HepG2 (cell line): ENCODE results near the gene LAG3. TPM values are rescaled to one million over a fixed set of nuclear protein-coding genes. Genes with fewer than 3 reads are reported as not detected.

ENCODE experiments used
- BCLAF1 ChIP-seq: fragments of 450-650 bp; IDR thresholded peaks from 2 replicates; pipeline ENCODE4 v1.6.1; 2017; ENCODE audit warnings: mild to moderate bottlenecking
- FOXA1 ChIP-seq, 2 experiments: fragments of 450-650 bp in 1 of 2; sonication (generic) in 1 of 2; formaldehyde crosslinking in 1 of 2; IDR thresholded peaks; 2 replicates each; pipeline versions ENCODE4 v1.4.0 to v1.6.1; 2016 to 2020; ENCODE audit warnings: missing genetic modification reagents in 1 of 2
- GABPA ChIP-seq, 2 experiments: IDR thresholded peaks; 2 replicates each; pipeline ENCODE4 v1.6.1; 2011 to 2016; ENCODE audit warnings: low read depth in 2 of 2, low read length in 1 of 2, missing biosample characterization in 1 of 2, missing genetic modification characterization in 1 of 2
- GATA4 ChIP-seq: sonication (generic); IDR thresholded peaks from 2 replicates; pipeline ENCODE4 v1.6.1; 2016; ENCODE audit warnings: antibody characterized with exemption, low read depth, borderline replicate concordance
- IKZF5 ChIP-seq: IDR thresholded peaks from 2 replicates; pipeline ENCODE4 v1.6.1; 2018; ENCODE audit warnings: missing genetic modification reagents, mild to moderate bottlenecking, missing compliant biosample characterization
- ISL2 ChIP-seq: sonication (generic); formaldehyde crosslinking; IDR thresholded peaks from 2 replicates; pipeline ENCODE4 v1.5.0; 2020; ENCODE audit warnings: missing genetic modification reagents
- NCOA5 ChIP-seq: sonication (generic); formaldehyde crosslinking; IDR thresholded peaks from 2 replicates; pipeline ENCODE4 v1.4.0; 2020; ENCODE audit warnings: missing genetic modification reagents
- NR2F1 ChIP-seq, 2 experiments: fragments of 450-650 bp in 1 of 2; formaldehyde crosslinking in 1 of 2; IDR thresholded peaks; 2 replicates each; pipeline versions ENCODE4 v1.5.0 to v1.6.1; 2016 to 2020; ENCODE audit warnings: mild to moderate bottlenecking in 1 of 2, missing compliant biosample characterization in 1 of 2, missing genetic modification reagents in 1 of 2, moderate library complexity in 1 of 2
- SIX4 ChIP-seq: sonication (generic); formaldehyde crosslinking; IDR thresholded peaks from 2 replicates; pipeline ENCODE4 v1.4.0; 2020; ENCODE audit warnings: missing genetic modification reagents
- TARDBP ChIP-seq: sonication (generic); formaldehyde crosslinking; IDR thresholded peaks from 2 replicates; pipeline ENCODE4 v1.8.0; 2022; ENCODE audit warnings: mild to moderate bottlenecking, missing genetic modification reagents
- THRA ChIP-seq: sonication (generic); formaldehyde crosslinking; IDR thresholded peaks from 2 replicates; pipeline ENCODE4 v1.4.0; 2020; ENCODE audit warnings: missing genetic modification reagents, borderline replicate concordance
- ZFYVE20 ChIP-seq: sonication (generic); formaldehyde crosslinking; IDR thresholded peaks from 2 replicates; pipeline ENCODE4 v1.8.0; 2023; ENCODE audit warnings: low read depth, mild to moderate bottlenecking, moderate library complexity, missing genetic modification reagents, borderline replicate concordance
- ZNF354B ChIP-seq: sonication (generic); formaldehyde crosslinking; IDR thresholded peaks from 2 replicates; pipeline ENCODE4 v1.8.0; 2022; ENCODE audit warnings: mild to moderate bottlenecking, missing genetic modification reagents
- ZNF510 ChIP-seq: sonication (generic); formaldehyde crosslinking; IDR thresholded peaks from 2 replicates; pipeline ENCODE4 v1.4.0; 2020; ENCODE audit warnings: low read depth, mild to moderate bottlenecking, missing genetic modification reagents
- ZNF780A ChIP-seq: sonication (generic); formaldehyde crosslinking; IDR thresholded peaks from 2 replicates; pipeline ENCODE4 v1.8.0; 2022; ENCODE audit warnings: mild to moderate bottlenecking, missing genetic modification reagents, moderate library complexity
- polyA plus RNA-seq, 8 experiments: library from polyadenylated mRNA; depleted of rRNA in 3 of 8; stranded (reverse) in 7 of 8; unstranded in 1 of 8; fragments of >200 nt; fragmentation: Illumina TruSeq in 4 of 8; extraction: Trizol in 4 of 8; gene quantifications; 2 replicates each; pipeline versions ENCODE4 v1.2.1 to v1.2.3, GENCODE V29; 2011 to 2016; ENCODE audit warnings: low read depth in 4 of 8, missing spikeins in 1 of 8, mixed read lengths in 1 of 8; ENCODE audit not compliant: insufficient read depth in 1 of 8
- total RNA-seq, 5 experiments: library from RNA; depleted of rRNA; stranded (reverse); fragments of >200 nt; fragmentation: Illumina TruSeq; extraction: Trizol; gene quantifications; 2 replicates each; pipeline ENCODE4 v1.2.3, GENCODE V29; 2016; ENCODE audit warnings: low read depth in 1 of 5
- TF ChIP-seq, protein P1 (sequence below): sonication (generic); formaldehyde crosslinking; IDR thresholded peaks from 2 replicates; pipeline ENCODE4 v1.5.1; 2020; ENCODE audit warnings: mild to moderate bottlenecking, missing genetic modification reagents, borderline replicate concordance
- TF ChIP-seq, protein P2 (sequence below): IDR thresholded peaks from 2 replicates; pipeline ENCODE4 v1.6.1; 2016
- TF ChIP-seq, protein P3 (sequence below): sonication (generic); formaldehyde crosslinking; IDR thresholded peaks from 2 replicates; pipeline ENCODE4 v1.4.0; 2020; ENCODE audit warnings: missing genetic modification reagents

The LAG3 gene
- total and polyA plus RNA-seq, 2 of the 13 experiments (the other 11 are each of a cell fraction or from before 2014, with no cell fraction given), result 0.11 to 0.26 TPM

GRCh38 chr12:6775185-6776174, 3.2 kb downstream of the LAG3 start (continued):
- TF ChIP-seq THRA (CRISPR knock-in tag), result peak; percentile 84; the same call in 1 of the 2 replicates
- no peak for TF ChIP-seq ZNF780A (CRISPR knock-in tag)
- TF ChIP-seq ZNF510, result no peak
- TF ChIP-seq, protein P1, sequence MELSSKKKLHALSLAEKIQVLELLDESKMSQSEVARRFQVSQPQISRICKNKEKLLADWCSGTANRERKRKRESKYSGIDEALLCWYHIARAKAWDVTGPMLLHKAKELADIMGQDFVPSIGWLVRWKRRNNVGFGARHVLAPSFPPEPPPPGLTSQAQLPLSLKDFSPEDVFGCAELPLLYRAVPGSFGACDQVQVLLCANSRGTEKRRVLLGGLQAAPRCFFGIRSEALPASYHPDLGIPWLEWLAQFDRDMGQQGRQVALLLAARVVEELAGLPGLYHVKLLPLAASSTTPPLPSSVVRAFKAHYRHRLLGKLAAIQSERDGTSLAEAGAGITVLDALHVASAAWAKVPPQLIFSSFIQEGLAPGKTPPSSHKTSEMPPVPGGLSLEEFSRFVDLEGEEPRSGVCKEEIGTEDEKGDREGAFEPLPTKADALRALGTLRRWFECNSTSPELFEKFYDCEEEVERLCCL (CRISPR knock-in tag), result no peak
- peak; percentile 62 for TF ChIP-seq SIX4 (CRISPR knock-in tag)
- TF ChIP-seq BCLAF1, result no peak
- no peak for TF ChIP-seq NCOA5 (CRISPR knock-in tag)
- TF ChIP-seq IKZF5 (CRISPR knock-in tag), result peak; percentile 72; the same call in 1 of the 2 replicates
- TF ChIP-seq, protein P2, sequence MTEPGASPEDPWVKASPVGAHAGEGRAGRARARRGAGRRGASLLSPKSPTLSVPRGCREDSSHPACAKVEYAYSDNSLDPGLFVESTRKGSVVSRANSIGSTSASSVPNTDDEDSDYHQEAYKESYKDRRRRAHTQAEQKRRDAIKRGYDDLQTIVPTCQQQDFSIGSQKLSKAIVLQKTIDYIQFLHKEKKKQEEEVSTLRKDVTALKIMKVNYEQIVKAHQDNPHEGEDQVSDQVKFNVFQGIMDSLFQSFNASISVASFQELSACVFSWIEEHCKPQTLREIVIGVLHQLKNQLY (CRISPR knock-in tag), result peak; percentile 83
- TF ChIP-seq GABPA (IDR thresholded peaks at IDR 0.05; ENCODE audit: low read depth, low read length), result no peak
- TF ChIP-seq GABPA (CRISPR knock-in tag; IDR thresholded peaks at IDR 0.05; ENCODE audit: low read depth), result peak; percentile 53
- no peak for TF ChIP-seq FOXA1 (IDR thresholded peaks at IDR 0.05)
- TF ChIP-seq FOXA1 (CRISPR knock-in tag; IDR thresholded peaks at IDR 0.05), result peak; percentile 90
- peak; percentile 69; the same call in 1 of the 2 replicates for TF ChIP-seq TARDBP (CRISPR knock-in tag)
- TF ChIP-seq, protein P3, sequence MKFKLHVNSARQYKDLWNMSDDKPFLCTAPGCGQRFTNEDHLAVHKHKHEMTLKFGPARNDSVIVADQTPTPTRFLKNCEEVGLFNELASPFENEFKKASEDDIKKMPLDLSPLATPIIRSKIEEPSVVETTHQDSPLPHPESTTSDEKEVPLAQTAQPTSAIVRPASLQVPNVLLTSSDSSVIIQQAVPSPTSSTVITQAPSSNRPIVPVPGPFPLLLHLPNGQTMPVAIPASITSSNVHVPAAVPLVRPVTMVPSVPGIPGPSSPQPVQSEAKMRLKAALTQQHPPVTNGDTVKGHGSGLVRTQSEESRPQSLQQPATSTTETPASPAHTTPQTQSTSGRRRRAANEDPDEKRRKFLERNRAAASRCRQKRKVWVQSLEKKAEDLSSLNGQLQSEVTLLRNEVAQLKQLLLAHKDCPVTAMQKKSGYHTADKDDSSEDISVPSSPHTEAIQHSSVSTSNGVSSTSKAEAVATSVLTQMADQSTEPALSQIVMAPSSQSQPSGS (CRISPR knock-in tag), result peak; percentile 70; the same call in 1 of the 2 replicates
- TF ChIP-seq ISL2, result peak; percentile 90
- TF ChIP-seq ZNF354B (CRISPR knock-in tag), result no peak
- no peak for TF ChIP-seq NR2F1 (CRISPR knock-in tag; IDR thresholded peaks at IDR 0.05)
- TF ChIP-seq ZFYVE20 (CRISPR knock-in tag), result no peak
- peak; percentile 89; the same call in 1 of the 2 replicates for TF ChIP-seq GATA4
